H1 (cell line): Measurements from ENCODE around the gene TAF9B. TPM values are rescaled to one million over a fixed set of nuclear protein-coding genes. Genes with fewer than 3 reads are reported as not detected.

Experiments used
- ATF3 ChIP-seq: IDR thresholded peaks from 2 replicates; pipeline ENCODE4 v1.6.1; 2011; ENCODE audit warnings: low read depth, mild to moderate bottlenecking, low read length; ENCODE audit not compliant: insufficient read depth
- BCL11A ChIP-seq, 2 experiments: IDR thresholded peaks; one replicate each; pipeline ENCODE4 v1.6.1; 2011; ENCODE audit warnings: low read depth in 2 of 2, low read length in 2 of 2, mild to moderate bottlenecking in 2 of 2
- BRCA1 ChIP-seq: IDR thresholded peaks from 2 replicates; pipeline ENCODE4 v1.6.1; 2012; ENCODE audit warnings: low read depth, low read length, improper control_type of control experiment
- NRF1 ChIP-seq: IDR thresholded peaks from 2 replicates; pipeline ENCODE4 v1.6.1; 2011; ENCODE audit warnings: mild to moderate bottlenecking, low read depth, low read length, improper control_type of control experiment
- POLR2AphosphoS5 ChIP-seq: IDR thresholded peaks from 2 replicates; pipeline ENCODE4 v1.6.1; 2011; ENCODE audit warnings: low read depth, low read length
- SAP30 ChIP-seq: fragments of 300-600 bp; sonication (generic); IDR thresholded peaks from 2 replicates; pipeline ENCODE4 v1.7.1; 2012; ENCODE audit warnings: low read length, moderate library complexity, mild to moderate bottlenecking, inconsistent platforms; ENCODE audit not compliant: insufficient read depth, insufficient replicate concordance
- TEAD4 ChIP-seq: IDR thresholded peaks from 2 replicates; pipeline ENCODE4 v1.6.1; 2012; ENCODE audit warnings: low read depth, low read length, inconsistent platforms, mixed read lengths
- ZNF274 ChIP-seq: IDR thresholded peaks from 2 replicates; pipeline ENCODE4 v1.7.0; 2012; ENCODE audit warnings: low read length, borderline replicate concordance; ENCODE audit errors: extremely low read depth
- polyA plus RNA-seq, 7 experiments: library from polyadenylated mRNA; depleted of rRNA in 3 of 7; stranded (reverse) in 5 of 7; unstranded in 2 of 7; fragments of >200 nt in 5 of 7; fragments of 200-250 nt in 2 of 7; gene quantifications; 1 replicate in 5 of 7; 2 replicates in 1 of 7; 4 replicates in 1 of 7; pipeline versions ENCODE4 v1.2.1 to v1.2.3, GENCODE V29; 2011 to 2013; ENCODE audit warnings: missing spikeins in 2 of 7, mixed read lengths in 2 of 7
- total RNA-seq: library from RNA; stranded (reverse); fragmentation: NEBNext Ultra II Directional; extraction: Animal tissue kit (Norgen Biotek cat#: 25700); gene quantifications from 2 replicates; pipeline ENCODE4 v1.2.1, GENCODE V29; 2021

The TAF9B gene
- total and polyA plus RNA-seq, 2 of the 8 experiments (the other 6 are each of a cell fraction or from before 2014, with no cell fraction given) = 23.8 to 42.8 TPM

GRCh38 chrX:78140206-78140605 lies 756 bp upstream of the TAF9B start (continued):
- TF ChIP-seq BRCA1 = no peak
- TF ChIP-seq TEAD4 = no peak
- no peak for TF ChIP-seq NRF1
- TF ChIP-seq SAP30 = no peak
- TF ChIP-seq POLR2AphosphoS5 = no peak
- no peak for TF ChIP-seq BCL11A (IDR thresholded peaks at IDR 0.05; ENCODE audit: low read depth in 2 of 2, low read length in 2 of 2)
- TF ChIP-seq ATF3 = no peak
- TF ChIP-seq ZNF274 = no peak
